ENCODE results near the gene MALAT1. TPM values are rescaled to one million over a fixed set of nuclear protein-coding genes. Genes with fewer than 3 reads are reported as not detected.

Gene MALAT1
- total and polyA plus RNA-seq, 2 of the 8 experiments (the other 6 are each of a cell fraction or from before 2014, with no cell fraction given): 115 to 984 TPM

GRCh38 chr11:65491163-65491465 lies 7.7 kb upstream of the MALAT1 start:
- Histone ChIP-seq H3K9ac (replicated peaks in 1 of 4; ENCODE audit: extremely low read depth in 1 of 4, low read depth in 3 of 4, low read length in 3 of 4) (no peak overlapping the region), H3K9me3 (ENCODE audit: insufficient read depth in 2 of 2, low read depth in 1 of 2, low read length in 1 of 2) (no peaks in the 10 kb centered on the region), H3K4me3 (ENCODE audit: extremely low read depth in 1 of 4, insufficient read depth in 2 of 4, low read depth in 3 of 4, low read length in 4 of 4) (no peak overlapping the region), H3K79me1 (ENCODE audit: low read depth, low read length) (no peaks in the 10 kb centered on the region; the same call in 1 of the 2 replicates), H3K36me3 (ENCODE audit: control insufficient read depth in 2 of 4, insufficient read depth in 4 of 4, low read length in 3 of 4) (no peaks in the 10 kb centered on the region), H3K27ac (ENCODE audit: low read depth, low read length) (no peak overlapping the region), H4K91ac (replicated peaks; ENCODE audit: insufficient read length, low read length) (no peak overlapping the region), H2BK12ac (ENCODE audit: low read depth, low read length) (peak overlapping the region; percentile 77), H2BK15ac (ENCODE audit: low read length) (peak overlapping the region; percentile 90; the same call in 1 of the 2 replicates), H3K18ac (ENCODE audit: extremely low read depth, low read length) (peak overlapping the region; percentile 66; the same call in 1 of the 2 replicates), H3K23ac (ENCODE audit: insufficient read length) (no peak overlapping the region), H2BK120ac (replicated peaks; ENCODE audit: low read depth, low read length) (no peak overlapping the region), H3K14ac (ENCODE audit: insufficient read length) (no peak overlapping the region), H4K20me1 (replicated peaks in 1 of 2; ENCODE audit: control insufficient read depth in 1 of 2, insufficient read depth in 2 of 2, low read length in 2 of 2) (no peaks in the 10 kb centered on the region), H4K5ac (ENCODE audit: insufficient read length, low read depth, low read length) (no peak overlapping the region), H2AK5ac (ENCODE audit: low read depth, low read length) (0 out of 2 replicates have a peak overlapping the region, but pooled peaks have one; percentile 26), H2AFZ (ENCODE audit: low read length) (no peak overlapping the region), H3K79me2 (ENCODE audit: control insufficient read depth in 1 of 2, insufficient read depth in 2 of 2, low read length in 2 of 2) (0 out of 4 replicates have a peak, but pooled peaks cover 0 to 1% of the 10 kb centered on the region in 2 experiments), H3K4me2 (ENCODE audit: insufficient read depth in 1 of 2, low read depth in 2 of 2, low read length in 2 of 2) (0 out of 4 replicates have a peak overlapping the region, but pooled peaks of 1 of the 2 experiments have one; percentile 3), H3K4ac (replicated peaks; ENCODE audit: insufficient read length, low read depth, low read length) (no peak overlapping the region), H3K4me1 (replicated peaks in 1 of 4; ENCODE audit: control insufficient read depth in 3 of 4, insufficient read depth in 4 of 4, low read length in 3 of 4) (peaks cover 41 to 63% (median 51%) of the 10 kb centered on the region in 4 experiments), H3K27me3 (replicated peaks in 1 of 4; ENCODE audit: control insufficient read depth in 3 of 4, extremely low read depth in 1 of 4, insufficient read depth in 3 of 4, low read length in 3 of 4) (no peaks in the 10 kb centered on the region), H4K8ac (ENCODE audit: extremely low read depth, insufficient read depth, low read length) (no peak overlapping the region), H3K56ac (replicated peaks; ENCODE audit: insufficient read length, low read depth, low read length) (no peak overlapping the region), H2BK5ac (ENCODE audit: low read depth, low read length) (peak overlapping the region; percentile 91; the same call in 1 of the 2 replicates), H3K23me2 (ENCODE audit: low read depth, low read length) (no peaks in the 10 kb centered on the region; the same call in 1 of the 2 replicates), H2BK20ac (ENCODE audit: low read length) (no peak overlapping the region; the same call in 1 of the 2 replicates)
- FAIRE-seq (no peak), DNase-seq (ENCODE audit: low read depth in 1 of 2, low spot score in 2 of 2) (no peak)
- WGBS, 2 experiments (ENCODE audit: extremely low coverage in 1 of 2, insufficient coverage in 1 of 2, insufficient read length in 1 of 2, insufficient replicate concordance in 2 of 2, low coverage in 1 of 2, low lambda C conversion rate in 2 of 2, missing lambda C conversion rate in 1 of 2): 91% methylated on average over 3 of the region's 3 CpGs; no CpG with 5 or more reads in 1 of the 2 experiments
- ChIA-PET POLR2A (ENCODE audit: partially characterized antibody) (interaction anchor here (1.0 to 29.8 kb wide), 5 partner anchors 17 to 97 kb away, joined by 3 to 1569 read pairs (median 184); partner anchors contain the start of genes MALAT1 and NEAT1), CTCF (ENCODE audit: partially characterized antibody) (interaction anchor here (1.0 to 29.0 kb wide), 4 partner anchors 16 to 110 kb away, joined by 3 to 809 read pairs (median 104); no protein-coding TSS in a partner anchor)
- TF ChIP-seq CHD1 (IDR thresholded peaks at IDR 0.05; ENCODE audit: low read depth, low read length) (no peak), CHD2 (IDR thresholded peaks at IDR 0.05; ENCODE audit: low read length) (no peak), SP2 (IDR thresholded peaks at IDR 0.05; ENCODE audit: low read length) (no peak), TCF12 (IDR thresholded peaks at IDR 0.05; ENCODE audit: low read depth, low read length) (no peak), TAF1 (IDR thresholded peaks at IDR 0.05; ENCODE audit: low read depth, low read length) (no peak)
